Cardiac fibroblast (primary cell): Measurements from ENCODE around the gene SLC6A20.

Experiments used
- DNase-seq, 2 donors: peaks; one replicate each; pipeline versions ENCODE4 v3.0.0 to v3.0.0-alpha.2; 2010; ENCODE audit warnings: low read depth in 2 of 2
- H3K4me3 ChIP-seq, 2 donors: replicated peaks in 1 of 2; 1 replicate in 1 of 2; 2 replicates in 1 of 2; pipeline ENCODE4 v1.5.1; 2011; ENCODE audit warnings: low read depth in 2 of 2, low read length in 2 of 2, mild to moderate bottlenecking in 2 of 2, moderate library complexity in 1 of 2
- CTCF ChIP-seq: IDR thresholded peaks from one replicate; pipeline ENCODE4 v1.5.1; 2011; ENCODE audit warnings: low read depth, mild to moderate bottlenecking, low read length, inconsistent platforms

SLC6A20 gene

GRCh38 chr3:45787551-45787950 is 8.8 kb downstream of the SLC6A20 start:
- no peak for DNase-seq
- TF ChIP-seq CTCF, result no peak
- no peak overlapping the region for H3K4me3 ChIP-seq

- DNase-seq, result no peak
- no peak overlapping the region for H3K4me3 ChIP-seq
- TF ChIP-seq CTCF, result no peak
Measured at GRCh38 chr3:45786801-45787495, 9.4 kb downstream of the SLC6A20 start.

GRCh38 chr3:45785605-45786150 is 10.7 kb downstream of the SLC6A20 start:
- TF ChIP-seq CTCF, result no peak
- DNase-seq, result no peak
- H3K4me3 ChIP-seq, result no peak overlapping the region

- H3K4me3 ChIP-seq, result no peak overlapping the region
- TF ChIP-seq CTCF, result no peak
- DNase-seq, result no peak
Measured at GRCh38 chr3:45783667-45784066, 12.7 kb downstream of the SLC6A20 start.

- no peak for DNase-seq
- no peak overlapping the region for H3K4me3 ChIP-seq
- no peak for TF ChIP-seq CTCF
Measured at GRCh38 chr3:45782381-45782780, 14.0 kb downstream of the SLC6A20 start.

GRCh38 chr3:45781841-45782240 is 14.5 kb downstream of the SLC6A20 start:
- H3K4me3 ChIP-seq, result no peak overlapping the region
- DNase-seq, result no peak
- TF ChIP-seq CTCF, result no peak

- no peak overlapping the region for H3K4me3 ChIP-seq
- TF ChIP-seq CTCF, result no peak
- DNase-seq, result no peak
Measured at GRCh38 chr3:45781271-45781670, 15.1 kb downstream of the SLC6A20 start.
